Activated naive CD8-positive, alpha-beta T cell (primary cell): Measurements from ENCODE around the gene AURKAIP1.
A peak's percentile ranks its signal among the peaks of the same experiment; 100 is the strongest.

Experiments used
- H3K27ac Mint-ChIP-seq: one replicate; pipeline ENCODE4 v1.8.0; 2021; ENCODE audit warnings: mixed read lengths
- H3K27me3 Mint-ChIP-seq: one replicate; pipeline ENCODE4 v1.8.0; 2021; ENCODE audit warnings: mixed read lengths
- H3K36me3 Mint-ChIP-seq: one replicate; pipeline ENCODE4 v1.8.0; 2021; ENCODE audit warnings: mixed read lengths
- H3K4me1 Mint-ChIP-seq: one replicate; pipeline ENCODE4 v1.8.0; 2021; ENCODE audit warnings: low read depth, mixed read lengths
- H3K4me3 Mint-ChIP-seq: one replicate; pipeline ENCODE4 v1.8.0; 2021; ENCODE audit warnings: mild to moderate bottlenecking, mixed read lengths
- H3K9me3 Mint-ChIP-seq: one replicate; pipeline ENCODE4 v1.8.0; 2021; ENCODE audit warnings: low read depth, mixed read lengths

AURKAIP1 gene

GRCh38 chr1:1361982-1362423 lies 13.0 kb downstream of the AURKAIP1 start:
- Mint-ChIP-seq H3K27me3 (no peaks in the 10 kb centered on the region), H3K9me3 (no peaks in the 10 kb centered on the region), H3K4me1 (peaks cover 22% of the 10 kb centered on the region), H3K36me3 (no peaks in the 10 kb centered on the region), H3K27ac (peak overlapping the region; percentile 28), H3K4me3 (no peak overlapping the region)

GRCh38 chr1:1361233-1361981 lies 13.6 kb downstream of the AURKAIP1 start:
- H3K9me3 Mint-ChIP-seq, result no peaks in the 10 kb centered on the region
- no peak overlapping the region for H3K4me3 Mint-ChIP-seq
- H3K27ac Mint-ChIP-seq, result no peak overlapping the region
- H3K36me3 Mint-ChIP-seq, result no peaks in the 10 kb centered on the region
- peaks cover 22% of the 10 kb centered on the region for H3K4me1 Mint-ChIP-seq
- no peaks in the 10 kb centered on the region for H3K27me3 Mint-ChIP-seq

GRCh38 chr1:1360506-1361169 lies 14.4 kb downstream of the AURKAIP1 start:
- Mint-ChIP-seq H3K27me3 (no peaks in the 10 kb centered on the region), H3K4me3 (no peak overlapping the region), H3K36me3 (no peaks in the 10 kb centered on the region), H3K27ac (no peak overlapping the region), H3K4me1 (peaks cover 22% of the 10 kb centered on the region), H3K9me3 (no peaks in the 10 kb centered on the region)

DNA sequence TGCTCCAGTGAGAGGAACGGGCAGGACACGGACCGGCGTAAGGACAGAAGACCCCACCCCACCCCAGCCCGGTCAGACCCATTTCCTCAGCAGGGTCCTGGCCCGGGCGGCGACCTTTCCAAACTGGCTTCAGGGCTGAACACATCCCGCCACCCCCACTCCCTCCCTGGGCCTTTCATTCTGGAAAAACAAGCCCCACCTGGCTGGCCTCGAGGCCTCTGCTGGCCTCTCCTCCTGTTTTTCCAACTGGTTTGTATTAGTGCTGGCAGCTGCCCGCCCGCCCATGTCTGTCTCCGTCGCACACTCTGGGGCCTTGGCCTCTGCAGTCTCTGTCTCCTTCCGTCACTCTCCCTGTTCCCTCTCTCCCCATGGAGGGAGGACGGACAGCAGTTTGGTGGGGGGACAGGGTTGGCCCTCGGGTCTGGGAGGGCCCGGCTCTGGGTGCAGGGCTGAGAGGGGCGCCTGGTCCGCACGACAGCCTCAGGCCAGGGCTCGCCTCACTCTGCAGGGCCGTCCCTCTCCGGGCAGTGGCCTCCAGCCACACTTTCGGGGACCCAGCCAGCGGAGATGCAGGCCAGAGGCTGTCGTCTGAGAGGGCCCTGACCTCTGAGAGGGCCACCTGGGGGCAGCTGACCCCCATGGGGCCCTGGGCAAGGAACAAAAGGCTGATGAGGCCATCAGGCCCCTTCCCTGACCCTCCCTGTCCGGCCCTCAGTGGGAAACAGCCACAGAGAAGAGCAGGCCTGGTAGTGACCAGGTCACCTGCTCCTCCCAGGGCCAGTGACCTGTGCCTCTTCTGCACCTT lies 15.1 kb downstream of the AURKAIP1 start:
- Mint-ChIP-seq H3K9me3 (no peaks in the 10 kb centered on the region), H3K4me1 (peaks cover 22% of the 10 kb centered on the region), H3K36me3 (no peaks in the 10 kb centered on the region), H3K4me3 (no peak overlapping the region), H3K27me3 (no peaks in the 10 kb centered on the region), H3K27ac (no peak overlapping the region)

DNA sequence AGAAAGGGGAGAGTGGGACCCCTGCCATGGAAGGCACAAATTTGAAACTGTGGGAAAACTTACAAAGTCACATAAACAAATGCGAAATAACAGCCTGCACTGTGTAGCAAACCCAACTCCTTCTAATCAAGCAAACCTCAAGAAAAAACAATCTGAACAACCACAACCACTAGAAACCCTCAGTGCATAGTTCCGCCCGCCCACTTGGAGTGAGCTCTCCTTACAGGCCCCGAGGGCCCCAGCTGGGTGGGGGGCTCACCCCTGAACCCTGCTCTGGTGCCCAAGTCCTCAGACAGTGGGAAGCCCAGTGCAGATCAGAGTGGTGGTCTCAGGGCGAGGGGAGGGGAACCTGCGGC lies 15.7 kb downstream of the AURKAIP1 start:
- no peaks in the 10 kb centered on the region for H3K9me3 Mint-ChIP-seq
- peak overlapping the region; percentile 40 for H3K4me3 Mint-ChIP-seq
- no peaks in the 10 kb centered on the region for H3K36me3 Mint-ChIP-seq
- peaks cover 22% of the 10 kb centered on the region for H3K4me1 Mint-ChIP-seq
- no peaks in the 10 kb centered on the region for H3K27me3 Mint-ChIP-seq
- no peak overlapping the region for H3K27ac Mint-ChIP-seq

- no peaks in the 10 kb centered on the region for H3K27me3 Mint-ChIP-seq
- H3K4me1 Mint-ChIP-seq, result peaks cover 22% of the 10 kb centered on the region
- H3K9me3 Mint-ChIP-seq, result no peaks in the 10 kb centered on the region
- H3K4me3 Mint-ChIP-seq, result peak within 1 kb of the TSS; percentile 40
- no peaks in the 10 kb centered on the region for H3K36me3 Mint-ChIP-seq
- H3K27ac Mint-ChIP-seq, result no peak within 1 kb of the TSS
Measured at GRCh38 chr1:1358433-1359271, 16.4 kb downstream of the AURKAIP1 start, which contains the start of gene MXRA8. Gene MXRA8, minus strand, starts transcription at chr1:1358555. Its CDS starts 51 bp downstream, at chr1:1358504.

DNA sequence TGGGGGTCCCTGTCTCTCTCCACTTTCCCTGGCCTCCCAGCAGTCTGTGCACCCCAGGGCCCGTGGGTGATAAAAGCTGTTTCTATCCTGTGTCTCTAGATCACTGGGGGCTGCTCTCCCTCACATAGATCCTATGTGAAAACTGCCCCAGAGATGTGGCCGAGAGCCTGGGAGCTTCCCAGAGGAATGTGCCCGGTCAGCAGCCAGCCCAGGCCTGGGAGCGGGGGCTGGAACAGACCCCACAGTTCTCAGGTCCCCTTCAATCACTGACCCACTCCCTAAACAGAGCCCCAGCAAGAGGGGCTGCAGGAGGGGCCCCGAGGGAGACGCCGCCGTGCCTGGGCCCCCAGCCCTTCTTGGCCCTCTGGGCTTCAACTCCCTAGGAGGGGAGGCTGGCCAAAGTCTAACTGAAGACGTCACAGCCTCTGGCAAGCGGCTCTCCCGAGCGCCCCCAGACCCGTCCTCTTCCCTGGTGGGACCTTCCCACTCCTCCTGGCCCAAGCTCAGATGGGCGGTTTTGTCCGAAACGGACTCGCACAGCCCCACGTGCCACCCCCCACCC lies 17.1 kb downstream of the AURKAIP1 start:
- Mint-ChIP-seq H3K36me3 (no peaks in the 10 kb centered on the region), H3K27ac (no peak overlapping the region), H3K4me1 (peaks cover 22% of the 10 kb centered on the region), H3K4me3 (no peak overlapping the region), H3K27me3 (no peaks in the 10 kb centered on the region), H3K9me3 (no peaks in the 10 kb centered on the region)

DNA sequence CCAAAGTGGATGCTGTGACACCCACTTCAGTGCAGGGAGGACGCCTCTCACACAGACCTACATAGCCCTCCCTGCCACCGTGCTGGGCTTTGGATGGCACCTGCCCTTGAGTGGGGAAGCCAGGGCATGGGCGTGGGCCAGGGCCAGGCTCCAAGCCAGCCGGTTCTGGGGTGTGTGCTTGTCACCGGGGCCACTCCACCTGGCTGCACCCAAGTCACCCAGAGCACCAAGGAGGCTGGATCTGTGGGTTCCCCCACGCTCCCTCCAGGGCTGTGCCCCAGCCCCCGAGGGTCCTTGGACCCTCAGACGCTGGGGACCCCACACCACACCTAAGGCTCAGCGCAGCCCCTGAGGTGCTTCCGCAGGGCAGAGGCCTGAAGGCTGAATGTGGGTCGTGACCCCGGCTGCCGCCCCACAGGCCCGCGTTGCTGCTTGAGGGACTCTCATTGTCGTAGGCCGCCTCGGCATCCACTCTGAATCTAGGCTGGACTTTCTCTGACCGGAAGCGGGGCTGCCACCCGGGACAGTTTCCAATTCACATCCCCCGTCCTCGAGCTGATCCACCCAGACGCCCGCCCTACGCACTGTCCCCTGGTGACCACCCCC lies 18.1 kb downstream of the AURKAIP1 start:
- Mint-ChIP-seq H3K4me3 (no peak overlapping the region), H3K27me3 (peaks cover 2% of the 10 kb centered on the region), H3K27ac (no peak overlapping the region), H3K36me3 (no peaks in the 10 kb centered on the region), H3K9me3 (no peaks in the 10 kb centered on the region), H3K4me1 (peaks cover 29% of the 10 kb centered on the region)

DNA sequence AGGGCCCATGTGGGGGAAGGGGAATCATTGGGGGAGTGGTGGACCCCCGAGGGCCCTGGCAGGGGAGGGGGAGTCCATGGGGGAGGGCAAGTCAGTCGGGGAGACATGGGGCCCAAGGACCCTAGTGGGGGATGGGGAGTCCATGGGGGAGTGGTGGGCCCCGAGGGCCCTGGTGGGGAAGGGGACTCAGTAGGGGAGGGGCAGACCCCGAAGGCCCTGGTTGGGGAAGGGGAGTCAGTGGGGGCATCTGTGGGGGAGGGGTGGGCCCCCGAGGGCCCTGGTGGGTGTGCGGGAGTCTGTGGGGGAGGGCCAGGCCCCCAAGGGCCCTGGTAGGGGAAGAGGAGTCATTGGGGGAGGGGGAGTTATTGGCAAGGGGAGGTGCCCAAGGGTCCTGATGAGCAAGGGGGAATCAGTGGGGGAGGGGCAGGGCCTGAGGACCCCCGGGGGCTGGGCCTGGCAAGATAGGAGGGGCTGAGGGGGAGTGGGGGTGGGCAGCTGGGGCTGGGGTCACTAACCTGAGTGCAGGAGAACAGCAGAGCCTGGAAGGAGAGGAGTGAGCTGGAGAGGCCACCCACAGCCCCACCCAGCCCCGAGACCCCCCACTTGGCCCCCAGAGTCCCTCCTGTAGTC lies 18.7 kb downstream of the AURKAIP1 start:
- Mint-ChIP-seq H3K4me3 (no peak overlapping the region), H3K27ac (no peak overlapping the region), H3K27me3 (peaks cover 2% of the 10 kb centered on the region), H3K36me3 (no peaks in the 10 kb centered on the region), H3K4me1 (peaks cover 29% of the 10 kb centered on the region), H3K9me3 (no peaks in the 10 kb centered on the region)

DNA sequence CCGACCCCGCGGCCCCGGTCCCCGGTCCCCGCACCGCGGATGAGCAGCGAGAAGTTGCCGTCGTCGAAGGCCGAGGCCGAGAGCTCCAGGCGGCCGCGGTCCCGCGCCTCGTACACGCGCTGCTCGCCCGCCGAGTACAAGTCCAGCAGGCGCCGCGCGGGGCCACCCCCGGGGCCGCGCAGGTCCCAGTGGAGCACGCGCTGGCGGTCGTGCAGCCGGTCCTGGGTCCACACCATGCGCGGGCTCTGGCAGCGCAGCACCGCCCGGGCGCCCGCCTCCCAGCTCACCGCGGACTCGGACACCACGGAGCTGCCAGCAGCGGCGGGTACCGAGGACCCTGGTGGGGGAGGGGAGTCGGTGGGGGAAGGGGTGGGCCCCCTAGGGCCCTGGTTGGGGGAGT lies 19.6 kb downstream of the AURKAIP1 start:
- Mint-ChIP-seq H3K9me3 (no peaks in the 10 kb centered on the region), H3K4me3 (no peak overlapping the region), H3K4me1 (peaks cover 24% of the 10 kb centered on the region), H3K27me3 (peaks cover 2% of the 10 kb centered on the region), H3K27ac (no peak overlapping the region), H3K36me3 (no peaks in the 10 kb centered on the region)

DNA sequence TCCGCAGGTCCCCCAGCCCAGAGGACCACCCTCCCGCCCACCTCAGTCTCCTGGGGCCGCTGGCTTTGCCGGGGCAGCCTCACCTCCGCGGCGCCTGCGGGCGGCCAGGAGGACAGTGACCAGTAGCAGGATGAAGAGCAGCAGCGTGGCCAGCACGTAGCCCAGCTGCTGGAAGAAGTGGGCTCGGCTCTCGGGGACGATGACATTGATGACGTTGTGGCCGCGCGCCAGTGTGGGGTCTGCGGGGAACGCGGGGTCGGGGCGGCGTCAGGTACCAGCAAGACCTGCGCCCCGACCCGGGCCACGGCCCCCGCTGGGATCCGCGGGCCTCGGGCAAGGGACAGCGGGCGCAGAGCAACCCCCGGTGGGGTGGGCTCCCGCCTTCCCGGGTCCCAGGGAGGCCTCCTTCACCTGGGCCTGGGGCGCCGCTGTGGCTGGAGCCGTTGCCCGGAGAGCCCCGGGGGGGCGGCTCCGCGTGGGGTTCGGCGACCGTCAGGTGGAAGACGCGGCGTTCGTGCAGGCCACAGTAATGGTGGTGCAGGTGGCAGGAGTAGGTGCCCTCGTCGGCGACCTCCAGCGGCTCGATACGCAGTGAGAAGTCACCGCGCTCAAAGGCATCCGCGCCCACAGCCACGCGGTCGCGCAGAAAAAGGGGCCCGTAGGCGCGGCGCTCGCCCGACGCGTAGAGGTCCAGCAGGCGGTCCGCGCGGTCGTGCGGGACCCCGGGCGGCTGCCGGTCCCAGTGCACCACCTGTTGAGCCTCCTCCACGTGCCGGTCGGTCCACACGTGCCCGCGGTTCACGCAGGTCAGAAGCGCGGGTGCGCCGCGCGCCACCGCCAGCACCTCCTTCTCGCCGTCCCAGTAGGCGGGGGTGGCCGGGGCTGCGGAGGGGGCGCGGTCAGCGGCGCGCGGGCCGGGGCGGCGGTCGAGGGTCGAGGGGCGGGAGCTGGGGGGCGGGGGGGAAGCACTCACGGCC lies 20.4 kb downstream of the AURKAIP1 start:
- Mint-ChIP-seq H3K27ac (no peak overlapping the region), H3K27me3 (peaks cover 2% of the 10 kb centered on the region), H3K4me1 (peaks cover 21% of the 10 kb centered on the region), H3K9me3 (no peaks in the 10 kb centered on the region), H3K4me3 (peak overlapping the region; percentile 65), H3K36me3 (no peaks in the 10 kb centered on the region)

DNA sequence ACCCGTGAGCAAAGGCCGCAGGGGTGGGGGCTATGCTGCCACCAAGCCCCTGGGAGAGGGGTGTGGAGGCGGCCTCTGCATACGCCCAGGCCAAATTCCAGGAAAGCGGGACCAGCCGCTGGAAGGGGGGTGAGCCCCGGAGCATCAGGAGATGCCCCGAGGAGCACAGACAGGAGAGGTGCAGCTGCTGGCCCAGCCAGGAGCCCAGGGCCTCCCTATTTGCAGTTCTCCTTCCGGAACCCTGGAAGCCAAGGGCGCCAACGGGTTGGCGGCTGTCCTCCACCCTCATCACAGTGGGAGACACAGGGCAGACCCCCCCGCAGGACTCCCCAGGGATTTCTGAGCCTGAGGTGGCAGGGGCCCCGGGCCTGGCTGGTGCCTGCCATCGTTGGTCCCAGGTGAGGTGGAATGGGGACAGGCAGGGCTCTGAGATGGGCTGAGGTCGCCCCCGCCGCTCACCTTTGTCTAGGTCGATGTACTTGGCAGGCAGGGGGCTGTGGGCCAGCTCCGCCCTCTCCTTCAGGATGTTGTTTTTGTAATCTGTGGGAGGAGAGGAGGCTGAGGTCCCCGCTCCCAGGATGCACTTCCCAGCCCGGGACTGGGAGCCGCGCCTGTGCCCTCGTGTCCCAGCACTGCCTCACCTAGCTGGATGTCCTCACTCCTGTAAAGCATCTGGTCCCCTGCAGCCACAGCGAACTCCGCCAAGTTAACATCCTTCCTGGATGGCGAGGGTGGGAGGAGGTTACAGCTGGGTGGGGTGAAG lies 21.4 kb downstream of the AURKAIP1 start:
- H3K27ac Mint-ChIP-seq, result no peak overlapping the region
- H3K27me3 Mint-ChIP-seq, result peaks cover 2% of the 10 kb centered on the region
- H3K4me3 Mint-ChIP-seq, result peak overlapping the region; percentile 23
- peaks cover 14% of the 10 kb centered on the region for H3K4me1 Mint-ChIP-seq
- H3K36me3 Mint-ChIP-seq, result no peaks in the 10 kb centered on the region
- H3K9me3 Mint-ChIP-seq, result no peaks in the 10 kb centered on the region
